Mesenchymal stem cell (in vitro differentiated cells and primary cell): ENCODE measurements around the gene CHRM5.

ENCODE experiments used
- DNase-seq: peaks from one replicate; pipeline ENCODE4 v3.0.0-alpha.2; 2013
- H2AFZ ChIP-seq: one replicate; pipeline ENCODE4 v1.6.1; 2013; ENCODE audit warnings: low read depth, mild to moderate bottlenecking, control low read depth, inconsistent platforms, low read length, moderate library complexity
- H2AK5ac ChIP-seq: 2 replicates; pipeline ENCODE4 v1.6.1; 2013; ENCODE audit warnings: low read length, moderate library complexity, mild to moderate bottlenecking, inconsistent platforms; ENCODE audit not compliant: severe bottlenecking
- H2BK120ac ChIP-seq: one replicate; pipeline ENCODE4 v1.6.1; 2013; ENCODE audit warnings: low read depth, mild to moderate bottlenecking, inconsistent platforms, low read length, moderate library complexity
- H2BK12ac ChIP-seq, 2 experiments: one replicate each; pipeline ENCODE4 v1.6.1; 2013; ENCODE audit warnings: inconsistent platforms in 2 of 2, low read length in 2 of 2, mild to moderate bottlenecking in 2 of 2, moderate library complexity in 2 of 2, control low read depth in 1 of 2
- H2BK15ac ChIP-seq: one replicate; pipeline ENCODE4 v1.6.1; 2013; ENCODE audit warnings: mild to moderate bottlenecking, low read depth, inconsistent platforms; ENCODE audit not compliant: poor library complexity, severe bottlenecking
- H2BK5ac ChIP-seq: 2 replicates; pipeline ENCODE4 v1.6.1; 2013; ENCODE audit warnings: low read depth, mild to moderate bottlenecking, low read length, control low read depth, inconsistent platforms; ENCODE audit not compliant: poor library complexity, severe bottlenecking
- H3K14ac ChIP-seq, 2 experiments: one replicate each; pipeline ENCODE4 v1.6.1; 2013; ENCODE audit warnings: inconsistent platforms in 2 of 2, low read length in 2 of 2, control low read depth in 1 of 2, mild to moderate bottlenecking in 1 of 2, moderate library complexity in 1 of 2
- H3K18ac ChIP-seq, 2 experiments: one replicate each; pipeline ENCODE4 v1.6.1; 2013; ENCODE audit warnings: inconsistent platforms in 2 of 2, low read length in 2 of 2, control low read depth in 1 of 2, low read depth in 1 of 2, mild to moderate bottlenecking in 1 of 2
- H3K23ac ChIP-seq, 2 experiments: one replicate each; pipeline ENCODE4 v1.6.1; 2013; ENCODE audit warnings: inconsistent platforms in 2 of 2, low read length in 2 of 2, mild to moderate bottlenecking in 2 of 2, moderate library complexity in 2 of 2, control low read depth in 1 of 2
- H3K27ac ChIP-seq: 2 replicates; pipeline ENCODE4 v1.5.1; 2013; ENCODE audit warnings: mild to moderate bottlenecking, moderate library complexity, low read length, control low read depth, inconsistent platforms; ENCODE audit not compliant: poor library complexity, severe bottlenecking
- H3K27me3 ChIP-seq, 2 experiments: 2 replicates each; pipeline versions ENCODE4 v1.6.1 to v1.7.0; 2013; ENCODE audit warnings: low read length in 2 of 2, mild to moderate bottlenecking in 2 of 2, moderate library complexity in 2 of 2, control low read depth in 1 of 2, inconsistent platforms in 1 of 2; ENCODE audit not compliant: control insufficient read depth in 1 of 2, insufficient read depth in 1 of 2
- H3K36me3 ChIP-seq, 2 experiments: 2 replicates each; pipeline versions ENCODE4 v1.6.1 to v1.7.0; 2013; ENCODE audit warnings: low read length in 2 of 2, control low read depth in 1 of 2, inconsistent platforms in 1 of 2, low read depth in 1 of 2, mild to moderate bottlenecking in 1 of 2; ENCODE audit not compliant: insufficient read depth in 2 of 2, control insufficient read depth in 1 of 2
- H3K4ac ChIP-seq, 2 experiments: one replicate each; pipeline ENCODE4 v1.6.1; 2013; ENCODE audit warnings: inconsistent platforms in 2 of 2, low read length in 2 of 2, mild to moderate bottlenecking in 2 of 2, moderate library complexity in 2 of 2, control low read depth in 1 of 2, low read depth in 1 of 2
- H3K4me1 ChIP-seq: 2 replicates; pipeline ENCODE4 v1.6.1; 2013; ENCODE audit warnings: low read depth, low read length, control low read depth; ENCODE audit not compliant: control insufficient read depth, insufficient read depth
- H3K4me2 ChIP-seq: 2 replicates; pipeline ENCODE4 v1.6.1; 2013; ENCODE audit warnings: low read length, mild to moderate bottlenecking, inconsistent platforms; ENCODE audit not compliant: poor library complexity, severe bottlenecking
- H3K4me3 ChIP-seq, 2 experiments: 2 replicates each; pipeline versions ENCODE4 v1.5.1 to v1.7.0; 2013; ENCODE audit warnings: low read length in 2 of 2, mild to moderate bottlenecking in 2 of 2, control low read depth in 1 of 2, low read depth in 1 of 2; ENCODE audit not compliant: insufficient read depth in 1 of 2
- H3K79me1 ChIP-seq: replicated peaks from 2 replicates; pipeline ENCODE4 v1.6.1; 2013; ENCODE audit warnings: mild to moderate bottlenecking, control low read depth, low read length, inconsistent platforms; ENCODE audit not compliant: poor library complexity, severe bottlenecking
- H3K9ac ChIP-seq: 2 replicates; pipeline ENCODE4 v1.7.0; 2013; ENCODE audit warnings: mild to moderate bottlenecking, low read length, moderate library complexity
- H3K9me3 ChIP-seq: 2 replicates; pipeline ENCODE4 v1.7.0; 2013; ENCODE audit warnings: mild to moderate bottlenecking, low read length; ENCODE audit not compliant: control insufficient read depth
- H4K8ac ChIP-seq: one replicate; pipeline ENCODE4 v1.6.1; 2013; ENCODE audit warnings: inconsistent platforms, mild to moderate bottlenecking, low read length, moderate library complexity
- H4K91ac ChIP-seq: one replicate; pipeline ENCODE4 v1.6.1; 2013; ENCODE audit warnings: mild to moderate bottlenecking, low read length, inconsistent platforms
- WGBS: methylation state at CpG from one replicate; pipeline ENCODE4 v1.1.7; 2013; ENCODE audit warnings: mixed read lengths; 5-methylcytosine and 5-hydroxymethylcytosine counted together

Gene CHRM5

GRCh38 chr15:34109797-34110663 is 141.7 kb downstream of the CHRM5 start:
- WGBS: 88% methylated on average over 3 of the region's 5 CpGs

GRCh38 chr15:34111488-34111887 is 143.2 kb downstream of the CHRM5 start:
- Histone ChIP-seq H3K4me2 (no peak overlapping the region), H3K79me1 (no peaks in the 10 kb centered on the region), H2BK15ac (no peak overlapping the region), H3K4me1 (no peaks in the 10 kb centered on the region), H3K9me3 (no peaks in the 10 kb centered on the region), H2BK120ac (no peak overlapping the region), H2AFZ (no peak overlapping the region), H3K27ac (no peak overlapping the region), H3K4ac (no peak overlapping the region), H3K9ac (no peak overlapping the region), H2BK5ac (no peak overlapping the region), H3K18ac (no peak overlapping the region), H2BK12ac (no peak overlapping the region), H3K4me3 (no peak overlapping the region), H3K14ac (no peak overlapping the region), H3K36me3 (no peaks in the 10 kb centered on the region), H4K8ac (no peak overlapping the region), H3K27me3 (peaks cover 0 to 11% of the 10 kb centered on the region in 2 experiments), H3K23ac (no peak overlapping the region), H4K91ac (no peak overlapping the region), H2AK5ac (no peak overlapping the region)
- no peak for DNase-seq
- 78% methylated on average over 6 of the region's 6 CpGs for WGBS

More at GRCh38 chr15:34109797-34110663, 141.7 kb downstream of the CHRM5 start:
- Histone ChIP-seq H3K23ac (no peak overlapping the region), H3K9me3 (no peaks in the 10 kb centered on the region), H3K4ac (no peak overlapping the region), H3K27me3 (peaks cover 0 to 10% of the 10 kb centered on the region in 2 experiments), H2AK5ac (no peak overlapping the region), H2BK12ac (no peak overlapping the region), H3K9ac (no peak overlapping the region), H3K4me2 (no peak overlapping the region), H4K91ac (no peak overlapping the region), H2BK120ac (no peak overlapping the region), H3K4me3 (no peak overlapping the region), H2BK15ac (no peak overlapping the region), H2AFZ (no peak overlapping the region), H3K79me1 (no peaks in the 10 kb centered on the region), H2BK5ac (no peak overlapping the region), H3K4me1 (no peaks in the 10 kb centered on the region), H3K36me3 (peaks cover 0 to 3% of the 10 kb centered on the region in 2 experiments), H3K18ac (no peak overlapping the region), H3K14ac (no peak overlapping the region), H4K8ac (no peak overlapping the region), H3K27ac (no peak overlapping the region)
- DNase-seq: peak; percentile 64

GRCh38 chr15:34114215-34114614 is 145.9 kb downstream of the CHRM5 start:
- H2AK5ac ChIP-seq: no peak overlapping the region
- no peak overlapping the region for H2BK12ac ChIP-seq
- H2BK5ac ChIP-seq: no peak overlapping the region
- no peak overlapping the region for H2AFZ ChIP-seq
- H3K36me3 ChIP-seq: no peaks in the 10 kb centered on the region
- H3K14ac ChIP-seq: no peak overlapping the region
- H3K27ac ChIP-seq: no peak overlapping the region
- H3K4me2 ChIP-seq: no peak overlapping the region
- H3K9ac ChIP-seq: no peak overlapping the region
- no peaks in the 10 kb centered on the region for H3K79me1 ChIP-seq
- no CpG with 5 or more reads among the region's 2 CpGs for WGBS
- H3K23ac ChIP-seq: no peak overlapping the region
- H3K4me1 ChIP-seq: no peaks in the 10 kb centered on the region
- no peak overlapping the region for H3K18ac ChIP-seq
- H3K4ac ChIP-seq: no peak overlapping the region
- H4K91ac ChIP-seq: no peak overlapping the region
- no peak overlapping the region for H2BK15ac ChIP-seq
- H3K4me3 ChIP-seq: no peak overlapping the region
- H2BK120ac ChIP-seq: no peak overlapping the region
- peaks cover 0 to 11% of the 10 kb centered on the region in 2 experiments for H3K27me3 ChIP-seq
- no peak for DNase-seq
- no peaks in the 10 kb centered on the region for H3K9me3 ChIP-seq
- H4K8ac ChIP-seq: no peak overlapping the region

GRCh38 chr15:34114739-34115138 is 146.4 kb downstream of the CHRM5 start:
- Histone ChIP-seq H3K4me1 (no peaks in the 10 kb centered on the region), H3K4me3 (no peak overlapping the region), H3K23ac (no peak overlapping the region), H4K91ac (peak overlapping the region; percentile 68), H2BK15ac (no peak overlapping the region), H2BK5ac (no peak overlapping the region), H3K36me3 (no peaks in the 10 kb centered on the region), H3K18ac (no peak overlapping the region), H3K27me3 (peaks cover 0 to 11% of the 10 kb centered on the region in 2 experiments), H3K79me1 (no peaks in the 10 kb centered on the region), H4K8ac (peak overlapping the region; percentile 37), H3K14ac (no peak overlapping the region), H3K4ac (no peak overlapping the region), H2AK5ac (no peak overlapping the region), H2BK12ac (peak overlapping the region in 1 of 2 experiments; percentile 73), H3K9ac (no peak overlapping the region), H3K4me2 (no peak overlapping the region), H3K9me3 (no peaks in the 10 kb centered on the region), H3K27ac (no peak overlapping the region), H2BK120ac (no peak overlapping the region), H2AFZ (no peak overlapping the region)
- WGBS: 87% methylated on average over 3 of the region's 3 CpGs
- DNase-seq: no peak
